Ishikawa (cell line): Measurements from ENCODE around the gene GRID1.

Experiments used
- CEBPB ChIP-seq: IDR thresholded peaks from 2 replicates; pipeline ENCODE4 v1.6.1; 2012
- CREB1 ChIP-seq: IDR thresholded peaks from 2 replicates; pipeline ENCODE4 v1.6.1; 2012; ENCODE audit warnings: low read depth
- EGR1 ChIP-seq: IDR thresholded peaks from 2 replicates; pipeline ENCODE4 v1.6.1; 2012
- EP300 ChIP-seq: IDR thresholded peaks from 2 replicates; pipeline ENCODE4 v1.6.1; 2012; ENCODE audit warnings: borderline replicate concordance
- FOXM1 ChIP-seq: IDR thresholded peaks from 2 replicates; pipeline ENCODE4 v1.6.1; 2012; ENCODE audit warnings: low read depth, borderline replicate concordance
- NFIC ChIP-seq: IDR thresholded peaks from 2 replicates; pipeline ENCODE4 v1.6.1; 2012
- RAD21 ChIP-seq: IDR thresholded peaks from 2 replicates; pipeline ENCODE4 v1.6.1; 2012; ENCODE audit warnings: low read depth
- TAF1 ChIP-seq: IDR thresholded peaks from 2 replicates; pipeline ENCODE4 v1.6.1; 2012; ENCODE audit warnings: low read depth, mild to moderate bottlenecking
- TCF12 ChIP-seq: IDR thresholded peaks from 2 replicates; pipeline ENCODE4 v1.6.1; 2012; ENCODE audit warnings: low read depth
- TEAD4 ChIP-seq: IDR thresholded peaks from 2 replicates; pipeline ENCODE4 v1.6.1; 2012
- YY1 ChIP-seq: IDR thresholded peaks from 2 replicates; pipeline ENCODE4 v1.6.1; 2012; ENCODE audit warnings: low read depth
- ZBTB7A ChIP-seq: IDR thresholded peaks from 2 replicates; pipeline ENCODE4 v1.6.1; 2012; ENCODE audit warnings: low read depth
- TF ChIP-seq, protein P1 (sequence below): IDR thresholded peaks from 2 replicates; pipeline ENCODE4 v1.6.1; 2012
- TF ChIP-seq, protein P2 (sequence below): IDR thresholded peaks from 2 replicates; pipeline ENCODE4 v1.6.1; 2012
- TF ChIP-seq, protein P3 (sequence below): IDR thresholded peaks from 2 replicates; pipeline ENCODE4 v1.6.1; 2012; ENCODE audit warnings: low read depth, mild to moderate bottlenecking

Gene GRID1

DNA sequence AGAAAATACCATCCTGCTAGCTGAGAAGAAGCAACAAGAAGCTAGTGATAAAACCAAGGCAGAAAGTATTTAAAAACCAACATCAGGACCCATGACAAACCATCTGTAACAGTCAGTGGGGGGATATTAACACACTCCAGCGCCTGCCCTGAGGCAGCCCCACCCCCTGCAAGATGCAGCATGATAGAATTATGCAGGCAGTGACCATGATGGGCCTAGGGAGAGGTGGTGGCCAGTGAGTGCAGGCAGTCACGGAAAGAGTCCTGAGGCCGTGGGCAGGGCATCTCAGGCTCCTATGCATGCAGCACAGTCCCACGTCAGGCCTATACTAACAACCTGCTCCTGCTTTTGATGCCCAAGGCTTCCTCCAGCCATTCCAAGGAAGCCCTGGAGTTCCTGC lies 686.9 kb downstream of the GRID1 start:
- TF ChIP-seq EGR1 (no peak), TAF1 (no peak)

DNA sequence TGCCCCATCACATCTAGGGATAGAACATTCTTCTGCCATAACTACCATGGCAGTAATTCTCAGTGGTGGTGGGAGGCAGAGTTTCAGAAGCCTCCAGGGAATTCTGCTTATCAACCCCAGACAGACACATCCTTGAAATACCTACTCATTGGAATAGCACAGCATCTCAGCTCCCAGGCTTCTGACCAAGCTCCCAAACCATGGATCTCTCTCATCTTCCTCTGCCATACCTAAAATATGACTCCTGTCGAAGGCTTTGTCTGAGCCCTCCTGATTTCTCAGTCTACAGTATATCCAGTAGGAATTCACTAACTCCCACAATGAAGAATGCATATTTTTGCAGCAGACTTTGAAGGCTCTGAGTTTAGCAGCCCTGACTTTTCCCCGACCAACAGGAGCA lies 687.5 kb downstream of the GRID1 start:
- TF ChIP-seq, protein P1, sequence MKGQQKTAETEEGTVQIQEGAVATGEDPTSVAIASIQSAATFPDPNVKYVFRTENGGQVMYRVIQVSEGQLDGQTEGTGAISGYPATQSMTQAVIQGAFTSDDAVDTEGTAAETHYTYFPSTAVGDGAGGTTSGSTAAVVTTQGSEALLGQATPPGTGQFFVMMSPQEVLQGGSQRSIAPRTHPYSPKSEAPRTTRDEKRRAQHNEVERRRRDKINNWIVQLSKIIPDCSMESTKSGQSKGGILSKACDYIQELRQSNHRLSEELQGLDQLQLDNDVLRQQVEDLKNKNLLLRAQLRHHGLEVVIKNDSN = no peak
- TF ChIP-seq, protein P2, sequence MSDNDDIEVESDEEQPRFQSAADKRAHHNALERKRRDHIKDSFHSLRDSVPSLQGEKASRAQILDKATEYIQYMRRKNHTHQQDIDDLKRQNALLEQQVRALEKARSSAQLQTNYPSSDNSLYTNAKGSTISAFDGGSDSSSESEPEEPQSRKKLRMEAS = no peak
- no peak for TF ChIP-seq TEAD4
- no peak for TF ChIP-seq RAD21

DNA sequence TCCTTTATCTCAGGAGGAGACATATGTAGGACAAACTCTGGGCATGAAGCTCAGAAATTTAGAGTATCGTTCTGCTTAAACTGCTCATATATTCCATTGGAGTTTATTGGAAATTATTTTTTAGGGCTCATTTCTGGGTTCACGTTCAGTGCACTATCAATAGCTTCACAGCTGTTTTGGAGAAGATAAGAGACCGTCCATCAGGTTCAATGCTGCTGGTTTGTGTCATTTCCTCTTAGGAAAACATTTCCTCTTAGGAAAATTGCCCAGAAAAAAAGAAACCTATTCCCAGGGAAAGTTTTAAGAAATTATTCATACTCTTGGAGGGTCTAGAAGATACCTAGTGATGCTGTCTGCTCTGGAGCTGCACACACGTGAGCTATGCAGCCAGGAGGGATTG lies 691.7 kb downstream of the GRID1 start:
- TF ChIP-seq, protein P1 = no peak
- TF ChIP-seq, protein P3, sequence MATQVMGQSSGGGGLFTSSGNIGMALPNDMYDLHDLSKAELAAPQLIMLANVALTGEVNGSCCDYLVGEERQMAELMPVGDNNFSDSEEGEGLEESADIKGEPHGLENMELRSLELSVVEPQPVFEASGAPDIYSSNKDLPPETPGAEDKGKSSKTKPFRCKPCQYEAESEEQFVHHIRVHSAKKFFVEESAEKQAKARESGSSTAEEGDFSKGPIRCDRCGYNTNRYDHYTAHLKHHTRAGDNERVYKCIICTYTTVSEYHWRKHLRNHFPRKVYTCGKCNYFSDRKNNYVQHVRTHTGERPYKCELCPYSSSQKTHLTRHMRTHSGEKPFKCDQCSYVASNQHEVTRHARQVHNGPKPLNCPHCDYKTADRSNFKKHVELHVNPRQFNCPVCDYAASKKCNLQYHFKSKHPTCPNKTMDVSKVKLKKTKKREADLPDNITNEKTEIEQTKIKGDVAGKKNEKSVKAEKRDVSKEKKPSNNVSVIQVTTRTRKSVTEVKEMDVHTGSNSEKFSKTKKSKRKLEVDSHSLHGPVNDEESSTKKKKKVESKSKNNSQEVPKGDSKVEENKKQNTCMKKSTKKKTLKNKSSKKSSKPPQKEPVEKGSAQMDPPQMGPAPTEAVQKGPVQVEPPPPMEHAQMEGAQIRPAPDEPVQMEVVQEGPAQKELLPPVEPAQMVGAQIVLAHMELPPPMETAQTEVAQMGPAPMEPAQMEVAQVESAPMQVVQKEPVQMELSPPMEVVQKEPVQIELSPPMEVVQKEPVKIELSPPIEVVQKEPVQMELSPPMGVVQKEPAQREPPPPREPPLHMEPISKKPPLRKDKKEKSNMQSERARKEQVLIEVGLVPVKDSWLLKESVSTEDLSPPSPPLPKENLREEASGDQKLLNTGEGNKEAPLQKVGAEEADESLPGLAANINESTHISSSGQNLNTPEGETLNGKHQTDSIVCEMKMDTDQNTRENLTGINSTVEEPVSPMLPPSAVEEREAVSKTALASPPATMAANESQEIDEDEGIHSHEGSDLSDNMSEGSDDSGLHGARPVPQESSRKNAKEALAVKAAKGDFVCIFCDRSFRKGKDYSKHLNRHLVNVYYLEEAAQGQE = no peak
- TF ChIP-seq, protein P2 = no peak
- TF ChIP-seq EGR1 (no peak), NFIC (no peak), TEAD4 (no peak), TAF1 (no peak), FOXM1 (no peak), TCF12 (no peak), ZBTB7A (no peak), CEBPB (no peak), CREB1 (no peak), RAD21 (no peak), YY1 (no peak), EP300 (no peak)

DNA sequence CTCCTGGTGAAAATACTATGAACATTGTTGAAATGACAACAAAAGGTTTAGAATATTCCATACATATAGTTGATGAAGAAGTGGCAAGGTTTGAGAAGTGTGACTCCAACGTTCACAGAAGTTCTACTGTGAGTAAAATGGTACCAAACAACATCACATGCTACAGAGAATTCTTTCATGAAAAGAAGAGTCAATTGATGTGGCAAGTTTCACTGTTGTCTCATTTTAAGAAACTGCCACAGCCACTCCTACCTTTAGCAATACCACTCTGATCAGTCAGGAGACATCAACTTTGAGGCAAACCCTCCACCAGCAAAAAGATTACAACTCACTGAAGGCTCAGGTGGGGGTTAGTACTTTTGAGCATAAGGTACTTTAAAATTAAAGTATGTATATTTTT lies 693.3 kb downstream of the GRID1 start:
- TF ChIP-seq EGR1 (no peak), ZBTB7A (no peak), TAF1 (no peak), TCF12 (no peak), RAD21 (no peak), TEAD4 (no peak), YY1 (no peak), EP300 (no peak), CEBPB (no peak), NFIC (no peak), CREB1 (no peak), FOXM1 (no peak)
- TF ChIP-seq, protein P2 = no peak
- TF ChIP-seq, protein P1 = no peak
- TF ChIP-seq, protein P3 = no peak

DNA sequence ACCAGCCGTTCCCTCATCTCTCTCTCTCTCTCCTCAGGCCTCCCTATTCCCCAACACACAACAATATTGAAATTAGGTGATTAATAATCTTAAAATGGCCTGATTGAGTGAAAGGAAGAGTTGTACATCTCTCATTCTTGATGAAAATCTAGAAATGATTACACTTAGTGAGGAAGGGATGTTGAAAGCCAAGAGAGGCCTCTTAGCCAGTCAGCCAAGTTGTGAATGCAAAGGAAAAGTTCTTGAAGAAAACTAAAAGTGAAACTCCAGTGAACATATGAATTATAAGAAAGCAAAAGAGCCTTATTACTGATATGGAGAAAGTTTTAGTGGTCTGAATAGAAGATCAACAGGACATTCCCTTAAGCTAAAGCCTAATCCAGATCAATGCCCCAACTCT lies 695.1 kb downstream of the GRID1 start:
- TF ChIP-seq ZBTB7A = no peak
- TF ChIP-seq, protein P2 = no peak
- TF ChIP-seq CEBPB = no peak
- no peak for TF ChIP-seq FOXM1
- TF ChIP-seq TEAD4 = no peak
- TF ChIP-seq RAD21 = no peak
- no peak for TF ChIP-seq TAF1
- TF ChIP-seq TCF12 = no peak
- TF ChIP-seq, protein P3 = no peak
- TF ChIP-seq YY1 = no peak
- no peak for TF ChIP-seq EGR1
- TF ChIP-seq, protein P1 = no peak
- TF ChIP-seq CREB1 = no peak
- TF ChIP-seq EP300 = no peak
- TF ChIP-seq NFIC = no peak
